Measurements from ENCODE around the gene MED13L.

Gene MED13L

DNA sequence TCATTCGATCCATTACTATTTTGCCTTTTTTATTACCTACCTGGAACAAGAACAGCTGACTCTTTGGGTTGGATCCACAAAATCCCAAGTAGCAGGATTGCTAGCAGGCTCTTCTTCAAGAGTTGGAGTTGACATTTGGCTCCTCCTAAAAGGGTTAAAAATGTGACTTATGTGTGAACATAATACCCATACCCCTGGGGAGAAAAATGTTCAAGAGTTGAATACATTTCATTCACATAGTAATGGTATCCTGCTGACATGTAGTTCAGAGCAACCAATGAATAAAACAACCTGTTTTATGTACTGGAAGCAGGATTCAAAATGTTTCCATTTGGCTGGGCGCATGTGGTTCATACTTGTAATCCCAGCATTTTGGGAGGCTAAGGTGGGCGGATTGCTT, 264.7 kb downstream of the MED13L start:
- H3K36me3 ChIP-seq (ENCODE audit: control insufficient read depth, insufficient read depth, low read length) = peaks cover 69% of the 10 kb centered on the region
- no peaks in the 10 kb centered on the region for H3K9me3 ChIP-seq (ENCODE audit: control insufficient read depth, insufficient read depth, low read length)
- H3K4me1 ChIP-seq (ENCODE audit: control insufficient read depth, insufficient read depth, low read length) = peaks cover 9% of the 10 kb centered on the region; the same call in 1 of the 2 replicates
- H3K27ac ChIP-seq (ENCODE audit: low read depth, low read length) = no peak overlapping the region
- H3K9ac ChIP-seq (ENCODE audit: low read depth, low read length) = no peak overlapping the region
- no peak overlapping the region for H3K4me3 ChIP-seq (ENCODE audit: low read depth, low read length)
- H3K27me3 ChIP-seq (ENCODE audit: control insufficient read depth, insufficient read depth, low read length) = no peaks in the 10 kb centered on the region

- H3K4me3 ChIP-seq (ENCODE audit: low read depth, low read length) = no peak overlapping the region
- no peak overlapping the region for H3K9ac ChIP-seq (ENCODE audit: low read depth, low read length)
- H3K27me3 ChIP-seq (ENCODE audit: control insufficient read depth, insufficient read depth, low read length) = no peaks in the 10 kb centered on the region
- peaks cover 9% of the 10 kb centered on the region; the same call in 1 of the 2 replicates for H3K4me1 ChIP-seq (ENCODE audit: control insufficient read depth, insufficient read depth, low read length)
- H3K27ac ChIP-seq (ENCODE audit: low read depth, low read length) = no peak overlapping the region
- no peaks in the 10 kb centered on the region for H3K9me3 ChIP-seq (ENCODE audit: control insufficient read depth, insufficient read depth, low read length)
- H3K36me3 ChIP-seq (ENCODE audit: control insufficient read depth, insufficient read depth, low read length) = peaks cover 75% of the 10 kb centered on the region
Measured at GRCh38 chr12:116011217-116011616, 266.3 kb downstream of the MED13L start.

DNA sequence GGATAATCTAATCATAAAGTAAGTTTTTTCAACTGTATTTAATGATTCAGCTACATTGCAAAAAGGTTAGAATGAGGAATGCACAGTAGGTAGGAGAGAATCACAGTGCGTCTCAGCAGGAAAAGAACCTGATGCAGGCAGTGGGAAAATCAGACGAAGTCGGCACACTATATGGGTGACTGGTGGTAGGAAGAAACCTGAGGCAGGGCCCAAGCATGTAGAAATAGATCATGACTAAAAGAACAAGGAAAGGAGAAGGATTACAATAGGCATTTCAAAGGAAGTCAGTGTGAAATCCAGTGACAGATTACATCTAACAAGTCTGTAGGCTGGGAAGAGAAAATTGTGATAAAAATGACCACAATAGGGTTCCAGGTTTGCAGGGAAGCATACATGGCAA, 267.0 kb downstream of the MED13L start:
- peaks cover 83% of the 10 kb centered on the region for H3K36me3 ChIP-seq (ENCODE audit: control insufficient read depth, insufficient read depth, low read length)
- no peaks in the 10 kb centered on the region for H3K9me3 ChIP-seq (ENCODE audit: control insufficient read depth, insufficient read depth, low read length)
- peaks cover 9% of the 10 kb centered on the region; the same call in 1 of the 2 replicates for H3K4me1 ChIP-seq (ENCODE audit: control insufficient read depth, insufficient read depth, low read length)
- no peak overlapping the region for H3K9ac ChIP-seq (ENCODE audit: low read depth, low read length)
- no peak overlapping the region for H3K27ac ChIP-seq (ENCODE audit: low read depth, low read length)
- H3K4me3 ChIP-seq (ENCODE audit: low read depth, low read length) = no peak overlapping the region
- H3K27me3 ChIP-seq (ENCODE audit: control insufficient read depth, insufficient read depth, low read length) = no peaks in the 10 kb centered on the region

DNA sequence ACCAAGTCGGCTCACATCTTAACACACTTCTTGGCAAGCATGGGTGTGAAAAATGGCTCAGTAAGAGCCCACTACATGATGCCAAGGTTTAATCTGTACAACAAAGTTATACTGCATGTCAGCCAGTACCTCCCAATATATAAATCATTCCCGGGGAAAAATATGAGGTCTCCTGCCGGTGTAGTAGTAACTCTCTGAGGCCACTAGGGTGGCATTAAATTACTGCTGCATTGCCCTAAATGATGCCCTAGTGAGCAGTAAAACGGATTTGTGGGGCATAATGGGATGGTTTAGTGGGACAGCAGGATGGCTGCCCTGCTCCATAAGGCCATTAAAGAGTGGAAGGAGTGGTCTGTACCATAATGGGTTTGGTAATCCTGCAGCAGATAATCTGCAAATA, 267.7 kb downstream of the MED13L start:
- Histone ChIP-seq H3K27ac (ENCODE audit: low read depth, low read length) (no peak overlapping the region), H3K9me3 (ENCODE audit: control insufficient read depth, insufficient read depth, low read length) (no peaks in the 10 kb centered on the region), H3K36me3 (ENCODE audit: control insufficient read depth, insufficient read depth, low read length) (peaks cover 84% of the 10 kb centered on the region), H3K4me3 (ENCODE audit: low read depth, low read length) (no peak overlapping the region), H3K4me1 (ENCODE audit: control insufficient read depth, insufficient read depth, low read length) (peaks cover 9% of the 10 kb centered on the region; the same call in 1 of the 2 replicates), H3K27me3 (ENCODE audit: control insufficient read depth, insufficient read depth, low read length) (no peaks in the 10 kb centered on the region), H3K9ac (ENCODE audit: low read depth, low read length) (no peak overlapping the region)

GRCh38 chr12:116006141-116006540, 271.4 kb downstream of the MED13L start:
- no peaks in the 10 kb centered on the region for H3K27me3 ChIP-seq (ENCODE audit: control insufficient read depth, insufficient read depth, low read length)
- no peak overlapping the region for H3K27ac ChIP-seq (ENCODE audit: low read depth, low read length)
- H3K4me3 ChIP-seq (ENCODE audit: low read depth, low read length) = no peak overlapping the region
- H3K36me3 ChIP-seq (ENCODE audit: control insufficient read depth, insufficient read depth, low read length) = peaks cover 82% of the 10 kb centered on the region
- H3K9ac ChIP-seq (ENCODE audit: low read depth, low read length) = no peak overlapping the region
- no peaks in the 10 kb centered on the region for H3K9me3 ChIP-seq (ENCODE audit: control insufficient read depth, insufficient read depth, low read length)
- no peaks in the 10 kb centered on the region for H3K4me1 ChIP-seq (ENCODE audit: control insufficient read depth, insufficient read depth, low read length)

DNA sequence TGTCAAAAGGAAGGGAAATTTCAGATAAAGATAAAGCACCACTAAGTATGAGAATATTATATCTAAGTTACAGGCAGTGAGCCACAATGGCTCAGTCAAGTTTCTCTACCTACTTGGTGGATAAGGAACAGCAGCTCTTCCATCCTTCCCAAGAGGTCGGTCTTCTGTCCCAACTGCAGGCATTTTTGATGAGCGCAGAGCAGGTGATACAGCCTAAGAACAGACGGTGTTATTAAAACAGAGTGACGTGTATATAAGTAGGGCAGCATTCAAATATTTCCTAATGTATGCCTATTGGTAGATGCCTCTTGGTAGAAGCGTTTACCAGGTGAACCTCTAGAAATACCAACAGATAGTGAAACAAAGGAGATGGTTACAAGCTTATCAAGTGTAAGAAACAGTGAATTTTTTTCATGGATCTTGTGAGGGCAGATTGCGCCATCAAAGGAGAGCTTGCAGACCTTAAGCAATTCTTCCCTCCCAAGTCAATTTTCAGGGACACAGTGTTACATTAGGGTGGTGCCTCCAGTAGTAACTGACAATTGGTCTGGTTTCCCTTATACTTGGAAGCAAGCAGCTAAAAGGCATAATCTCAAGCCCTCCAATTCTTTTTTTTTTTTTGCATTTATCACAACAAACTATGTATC, 274.5 kb downstream of the MED13L start:
- Histone ChIP-seq H3K9ac (ENCODE audit: low read depth, low read length) (no peak overlapping the region), H3K4me1 (ENCODE audit: control insufficient read depth, insufficient read depth, low read length) (peaks cover 9% of the 10 kb centered on the region), H3K9me3 (ENCODE audit: control insufficient read depth, insufficient read depth, low read length) (no peaks in the 10 kb centered on the region), H3K27me3 (ENCODE audit: control insufficient read depth, insufficient read depth, low read length) (no peaks in the 10 kb centered on the region), H3K27ac (ENCODE audit: low read depth, low read length) (no peak overlapping the region), H3K4me3 (ENCODE audit: low read depth, low read length) (no peak overlapping the region), H3K36me3 (ENCODE audit: control insufficient read depth, insufficient read depth, low read length) (peaks cover 57% of the 10 kb centered on the region)

GRCh38 chr12:116000252-116000651, 277.2 kb downstream of the MED13L start:
- Histone ChIP-seq H3K36me3 (ENCODE audit: control insufficient read depth, insufficient read depth, low read length) (peaks cover 46% of the 10 kb centered on the region), H3K9ac (ENCODE audit: low read depth, low read length) (no peak overlapping the region), H3K4me1 (ENCODE audit: control insufficient read depth, insufficient read depth, low read length) (peaks cover 9% of the 10 kb centered on the region), H3K27ac (ENCODE audit: low read depth, low read length) (no peak overlapping the region), H3K27me3 (ENCODE audit: control insufficient read depth, insufficient read depth, low read length) (no peaks in the 10 kb centered on the region), H3K9me3 (ENCODE audit: control insufficient read depth, insufficient read depth, low read length) (no peaks in the 10 kb centered on the region), H3K4me3 (ENCODE audit: low read depth, low read length) (no peak overlapping the region)

DNA sequence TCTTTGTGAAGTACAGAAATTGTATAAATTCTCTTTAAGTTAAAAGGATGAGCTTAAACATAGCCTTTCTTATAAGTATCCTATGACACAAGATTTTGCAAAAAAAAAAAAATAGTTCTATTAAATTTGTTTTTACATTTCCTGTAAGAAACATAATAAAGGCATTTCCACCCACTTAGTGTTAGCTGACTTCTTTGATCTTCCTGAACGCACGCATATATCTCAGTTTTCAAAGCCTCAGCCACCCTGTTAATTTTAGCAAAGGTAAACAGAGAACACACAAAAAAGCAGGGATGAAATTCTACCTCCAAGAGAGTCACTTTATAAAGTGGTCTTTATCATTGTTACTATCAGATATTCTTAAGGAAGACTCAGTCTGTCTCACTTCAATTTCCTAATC, 277.9 kb downstream of the MED13L start:
- H3K4me1 ChIP-seq (ENCODE audit: control insufficient read depth, insufficient read depth, low read length) = peaks cover 9% of the 10 kb centered on the region
- H3K9me3 ChIP-seq (ENCODE audit: control insufficient read depth, insufficient read depth, low read length) = no peaks in the 10 kb centered on the region
- no peak overlapping the region for H3K9ac ChIP-seq (ENCODE audit: low read depth, low read length)
- no peak overlapping the region for H3K4me3 ChIP-seq (ENCODE audit: low read depth, low read length)
- no peak overlapping the region for H3K27ac ChIP-seq (ENCODE audit: low read depth, low read length)
- peaks cover 46% of the 10 kb centered on the region for H3K36me3 ChIP-seq (ENCODE audit: control insufficient read depth, insufficient read depth, low read length)
- no peaks in the 10 kb centered on the region for H3K27me3 ChIP-seq (ENCODE audit: control insufficient read depth, insufficient read depth, low read length)

DNA sequence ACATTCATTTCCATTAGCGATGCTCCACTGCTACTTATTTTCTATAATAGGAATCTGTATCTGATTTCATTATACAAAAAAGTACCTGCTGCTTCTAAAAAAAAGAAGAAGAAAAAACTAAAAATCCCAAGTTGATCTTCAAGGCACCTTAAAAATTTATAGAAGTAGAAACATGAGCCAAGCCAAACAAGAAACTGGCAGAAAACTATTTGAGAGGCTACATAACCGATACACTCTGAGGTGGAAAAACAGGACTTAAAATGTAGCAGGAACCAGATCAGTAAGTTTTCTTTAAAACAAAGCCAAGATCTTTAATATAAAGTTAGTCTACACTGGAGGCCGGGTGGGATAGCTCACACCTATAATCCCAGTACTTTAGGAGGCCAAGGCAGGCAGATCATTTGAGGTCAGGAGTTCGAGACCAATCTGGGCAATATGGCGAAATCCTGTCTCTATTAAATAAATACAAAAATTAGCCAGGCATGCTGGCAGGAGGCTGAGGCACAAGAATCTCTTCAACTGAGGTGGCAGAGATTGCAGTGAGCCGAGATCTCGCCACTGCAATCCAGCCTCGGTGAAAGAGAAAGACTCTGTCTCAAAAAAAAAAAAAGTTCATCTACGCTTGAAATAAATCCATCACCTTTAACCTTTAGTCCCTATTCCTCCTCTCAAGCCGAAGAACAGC, 278.6 kb downstream of the MED13L start:
- Histone ChIP-seq H3K4me3 (ENCODE audit: low read depth, low read length) (no peak overlapping the region), H3K36me3 (ENCODE audit: control insufficient read depth, insufficient read depth, low read length) (peaks cover 44% of the 10 kb centered on the region), H3K27ac (ENCODE audit: low read depth, low read length) (peak overlapping the region; percentile 67), H3K27me3 (ENCODE audit: control insufficient read depth, insufficient read depth, low read length) (no peaks in the 10 kb centered on the region), H3K9me3 (ENCODE audit: control insufficient read depth, insufficient read depth, low read length) (no peaks in the 10 kb centered on the region), H3K4me1 (ENCODE audit: control insufficient read depth, insufficient read depth, low read length) (peaks cover 9% of the 10 kb centered on the region), H3K9ac (ENCODE audit: low read depth, low read length) (no peak overlapping the region)

DNA sequence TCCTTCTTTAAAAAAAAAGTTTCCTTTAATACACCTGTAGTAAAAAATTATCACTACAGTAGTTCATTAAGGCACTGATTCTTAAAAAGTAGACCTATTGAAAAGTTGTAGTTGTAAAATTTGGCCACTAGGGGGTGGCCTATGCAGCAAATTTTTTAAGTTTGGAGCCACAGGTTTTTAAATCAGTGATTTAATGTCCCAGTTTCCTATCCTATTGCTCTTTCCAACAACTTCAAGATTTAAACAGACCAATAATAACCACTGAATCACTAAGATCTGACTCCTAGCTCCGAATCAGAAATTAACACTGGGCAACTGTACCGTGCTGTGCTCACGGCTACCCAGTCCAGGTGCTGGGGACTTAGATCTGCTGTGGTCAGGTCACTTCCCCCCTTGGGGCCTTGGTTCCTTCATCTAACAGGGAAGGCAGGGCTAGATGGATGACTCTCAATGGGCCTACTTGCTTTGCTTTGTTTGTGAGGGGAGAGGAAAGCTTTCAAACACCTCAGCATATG, 279.3 kb downstream of the MED13L start:
- H3K27me3 ChIP-seq (ENCODE audit: control insufficient read depth, insufficient read depth, low read length) = no peaks in the 10 kb centered on the region
- H3K36me3 ChIP-seq (ENCODE audit: control insufficient read depth, insufficient read depth, low read length) = peaks cover 45% of the 10 kb centered on the region
- H3K9ac ChIP-seq (ENCODE audit: low read depth, low read length) = no peak overlapping the region
- no peaks in the 10 kb centered on the region for H3K9me3 ChIP-seq (ENCODE audit: control insufficient read depth, insufficient read depth, low read length)
- peaks cover 9% of the 10 kb centered on the region for H3K4me1 ChIP-seq (ENCODE audit: control insufficient read depth, insufficient read depth, low read length)
- H3K4me3 ChIP-seq (ENCODE audit: low read depth, low read length) = no peak overlapping the region
- peak overlapping the region; percentile 67 for H3K27ac ChIP-seq (ENCODE audit: low read depth, low read length)

GRCh38 chr12:115993737-115994136, 283.8 kb downstream of the MED13L start:
- Histone ChIP-seq H3K4me3 (ENCODE audit: low read depth, low read length) (no peak overlapping the region), H3K9ac (ENCODE audit: low read depth, low read length) (no peak overlapping the region), H3K27ac (ENCODE audit: low read depth, low read length) (no peak overlapping the region), H3K36me3 (ENCODE audit: control insufficient read depth, insufficient read depth, low read length) (peaks cover 59% of the 10 kb centered on the region), H3K27me3 (ENCODE audit: control insufficient read depth, insufficient read depth, low read length) (no peaks in the 10 kb centered on the region), H3K4me1 (ENCODE audit: control insufficient read depth, insufficient read depth, low read length) (peaks cover 9% of the 10 kb centered on the region), H3K9me3 (ENCODE audit: control insufficient read depth, insufficient read depth, low read length) (no peaks in the 10 kb centered on the region)

All from HUES48 (cell line).